ENCODE data around the gene PTF1A.
"Not testable (repeated sequence)": the region's sequence is repeated elsewhere in the genome, so short reads cannot be mapped to it uniquely, and the experiment has no call there.

PTF1A gene

DNA sequence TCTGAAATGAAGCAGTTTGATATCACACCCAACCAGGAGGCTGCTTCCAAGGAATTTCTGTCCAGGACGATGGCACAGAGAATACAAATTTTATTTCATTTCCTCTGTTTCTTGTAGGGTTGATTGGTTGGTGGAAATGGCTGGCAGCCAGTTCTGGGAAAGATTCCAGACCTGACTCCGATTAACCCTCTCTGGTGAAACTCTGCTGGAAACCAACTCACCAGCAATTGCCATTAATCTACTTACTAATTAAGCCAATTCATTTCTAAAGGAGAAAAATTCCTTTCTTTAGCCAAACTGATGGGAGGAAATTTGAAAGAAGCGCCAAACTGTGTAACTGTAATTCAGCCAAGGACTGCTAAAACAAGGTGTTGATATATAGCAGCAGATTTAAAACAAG lies 10.7 kb downstream of the PTF1A start:
- Histone ChIP-seq H4K20me1 (no peaks in the 10 kb centered on the region), H3K4me3 (no peak overlapping the region), H3K4me2 (no peak overlapping the region)

DNA sequence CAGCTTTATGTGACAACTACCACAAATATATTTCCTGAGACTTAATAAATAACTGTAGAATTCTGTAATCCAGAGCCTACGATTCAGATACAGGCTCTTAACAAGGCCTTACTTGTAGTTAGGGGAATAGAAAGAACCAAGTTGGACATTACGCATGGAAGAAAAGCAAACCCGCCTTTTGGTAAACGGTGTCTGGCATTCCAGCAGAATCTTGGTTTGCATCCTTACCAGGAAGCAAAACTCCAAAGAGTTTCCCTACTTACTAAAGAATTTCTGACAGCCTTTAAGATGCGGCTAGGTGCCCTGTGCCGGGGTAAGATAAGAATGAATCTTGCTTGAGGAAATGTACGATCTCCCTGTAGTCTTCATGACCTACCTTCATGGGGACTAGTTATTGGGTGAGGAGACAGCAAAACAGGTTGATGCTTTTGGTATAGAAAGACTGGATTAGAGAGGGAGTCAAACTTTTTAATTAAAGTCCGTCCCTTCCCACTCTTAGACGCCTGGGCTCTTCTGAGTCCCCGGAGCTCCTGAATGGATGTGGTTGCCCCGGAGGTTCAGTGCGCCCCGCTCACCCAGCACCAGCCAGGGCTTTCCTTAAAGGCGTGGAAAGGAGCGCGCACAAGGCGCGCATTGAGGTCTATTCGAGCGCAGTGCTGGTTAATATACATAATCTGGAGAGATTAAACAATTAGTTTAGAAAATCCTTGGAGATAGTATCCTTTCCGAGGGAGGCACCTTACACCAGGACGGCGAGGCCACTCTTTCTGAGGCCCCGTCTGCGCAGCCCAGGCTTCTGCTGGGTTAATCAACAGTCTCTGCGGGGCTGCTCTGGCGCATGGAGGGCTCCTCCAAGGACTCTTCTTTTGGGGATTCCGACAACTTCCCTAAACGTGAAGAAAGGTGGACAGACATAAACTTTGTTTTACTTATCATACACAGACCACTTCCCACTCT lies 11.5 kb downstream of the PTF1A start:
- Histone ChIP-seq H3K9ac (no peak overlapping the region), H3K4me2 (no peak overlapping the region), H3K36me3 (no peaks in the 10 kb centered on the region), H3K27me3 (peaks cover 50% of the 10 kb centered on the region), H4K20me1 (no peaks in the 10 kb centered on the region), H3K4me1 (no peaks in the 10 kb centered on the region), H3K4me3 (no peak overlapping the region), H3K9me3 (peaks cover 38% of the 10 kb centered on the region), H3K27ac (no peak overlapping the region)
- TF ChIP-seq Cebpa-rat (IDR thresholded peaks at IDR 0.05): no peak

More for the DNA sequence above, 10.7 kb downstream of the PTF1A start:
- Histone ChIP-seq H3K9me3 (peaks cover 38% of the 10 kb centered on the region), H3K27me3 (peaks cover 51% of the 10 kb centered on the region), H3K27ac (no peak overlapping the region), H3K9ac (no peak overlapping the region), H3K4me1 (no peaks in the 10 kb centered on the region), H3K36me3 (no peaks in the 10 kb centered on the region)
- no peak for TF ChIP-seq Cebpa-rat (IDR thresholded peaks at IDR 0.05)

DNA sequence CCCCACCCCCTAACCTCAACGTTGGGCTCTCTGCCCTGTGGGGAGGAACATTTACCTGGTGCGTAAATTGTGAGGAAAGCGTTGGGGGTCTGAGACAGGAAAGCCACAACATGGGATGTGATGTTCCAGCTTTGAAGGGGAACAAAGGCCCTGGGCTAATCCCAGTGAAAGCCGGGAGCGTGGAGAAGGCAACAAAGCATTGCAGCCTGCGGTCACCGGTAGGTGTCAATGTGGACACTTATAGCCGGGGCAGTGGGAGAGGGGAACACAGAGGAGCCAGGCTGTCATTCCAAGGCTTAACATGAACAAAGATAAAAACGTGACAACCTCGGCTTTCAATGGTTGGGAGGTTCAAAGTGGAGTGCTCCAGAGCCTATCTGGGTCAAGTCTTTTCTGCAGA lies 12.7 kb downstream of the PTF1A start:
- Histone ChIP-seq H3K27me3 (peaks cover 39% of the 10 kb centered on the region), H3K9me3 (peaks cover 26% of the 10 kb centered on the region; the same call in 1 of the 2 replicates), H3K27ac (no peak overlapping the region), H3K36me3 (no peaks in the 10 kb centered on the region), H3K4me2 (no peak overlapping the region), H3K4me3 (no peak overlapping the region), H3K9ac (no peak overlapping the region), H3K4me1 (no peaks in the 10 kb centered on the region), H4K20me1 (no peaks in the 10 kb centered on the region)
- no peak for TF ChIP-seq Cebpa-rat (IDR thresholded peaks at IDR 0.05)

DNA sequence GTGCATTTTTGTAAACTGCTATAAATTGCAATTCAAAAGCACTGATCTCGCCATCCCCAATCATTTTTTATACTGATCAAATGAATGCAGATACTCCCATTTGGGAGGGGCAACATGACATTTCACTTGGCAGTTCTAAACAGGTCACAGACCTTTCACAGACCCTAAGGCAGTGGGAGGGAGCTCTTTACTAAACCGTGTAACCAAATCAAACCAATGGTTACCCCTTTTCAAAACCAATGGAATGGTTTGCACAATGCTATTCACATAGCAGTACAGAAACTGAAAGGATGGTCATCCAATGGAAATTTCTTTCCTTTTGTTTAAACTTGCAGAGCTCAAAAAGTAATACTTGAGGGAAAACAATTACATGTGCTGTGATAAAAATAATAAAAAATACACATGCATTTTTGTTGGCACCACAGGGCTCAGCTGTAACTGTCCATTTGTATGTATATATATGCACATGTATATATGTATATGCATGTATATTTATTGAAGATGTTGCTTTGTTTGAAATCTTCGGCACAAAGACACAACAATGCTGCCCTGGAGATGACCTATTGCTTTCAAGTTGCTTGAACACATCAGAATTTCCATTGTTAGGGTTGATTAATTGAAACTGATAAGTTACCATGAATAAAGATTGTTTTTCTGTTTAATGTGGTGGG lies 14.0 kb downstream of the PTF1A start:
- H3K36me3 ChIP-seq: no peaks in the 10 kb centered on the region
- no peak overlapping the region for H3K4me2 ChIP-seq
- H4K20me1 ChIP-seq: no peaks in the 10 kb centered on the region
- no peak overlapping the region for H3K9ac ChIP-seq
- no peak overlapping the region for H3K4me3 ChIP-seq
- no peaks in the 10 kb centered on the region for H3K4me1 ChIP-seq
- peaks cover 28% of the 10 kb centered on the region; the same call in 1 of the 2 replicates for H3K27me3 ChIP-seq
- TF ChIP-seq Cebpa-rat (IDR thresholded peaks at IDR 0.05): no peak
- no peak overlapping the region for H3K27ac ChIP-seq
- peaks cover 15% of the 10 kb centered on the region; the same call in 1 of the 2 replicates for H3K9me3 ChIP-seq

GRCh38 chr10:23217471-23217870 lies 25.4 kb downstream of the PTF1A start:
- H3K36me3 ChIP-seq: no peaks in the 10 kb centered on the region
- no peak overlapping the region for H3K4me3 ChIP-seq
- no peak overlapping the region for H3K9ac ChIP-seq
- H3K27ac ChIP-seq: no peak overlapping the region
- H3K27me3 ChIP-seq: no peaks in the 10 kb centered on the region
- no peak overlapping the region for H3K4me2 ChIP-seq
- H3K4me1 ChIP-seq: no peaks in the 10 kb centered on the region
- no peaks in the 10 kb centered on the region for H4K20me1 ChIP-seq
- TF ChIP-seq Cebpa-rat (IDR thresholded peaks at IDR 0.05): no peak
- no peaks in the 10 kb centered on the region; the same call in 1 of the 2 replicates for H3K9me3 ChIP-seq

DNA sequence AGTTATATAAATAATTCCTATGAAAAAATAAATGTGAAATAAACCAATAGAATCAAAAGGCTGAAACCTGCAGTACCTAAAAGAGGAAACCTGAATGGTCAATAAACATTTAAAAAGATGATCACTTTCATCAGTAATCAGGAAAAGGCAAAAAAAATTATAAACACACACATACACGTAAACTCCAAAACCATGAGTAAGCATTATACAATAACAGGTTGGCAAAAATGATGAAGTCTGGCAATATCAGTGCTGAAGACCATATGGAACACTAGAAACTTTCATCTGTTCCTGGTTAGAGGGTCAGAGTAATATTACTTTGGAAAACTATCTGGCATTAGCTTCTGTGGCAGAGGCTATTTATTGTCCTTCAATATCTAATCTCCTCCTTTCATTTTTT lies 38.5 kb downstream of the PTF1A start:
- H3K9me3 ChIP-seq: no peaks in the 10 kb centered on the region
- H4K20me1 ChIP-seq: no peaks in the 10 kb centered on the region
- no peak overlapping the region for H3K4me3 ChIP-seq
- H3K27me3 ChIP-seq: no peaks in the 10 kb centered on the region
- no peak overlapping the region for H3K27ac ChIP-seq
- H3K9ac ChIP-seq: no peak overlapping the region
- no peaks in the 10 kb centered on the region for H3K4me1 ChIP-seq
- no peak overlapping the region for H3K4me2 ChIP-seq
- H3K36me3 ChIP-seq: no peaks in the 10 kb centered on the region
- no peak for TF ChIP-seq Cebpa-rat (IDR thresholded peaks at IDR 0.05)

DNA sequence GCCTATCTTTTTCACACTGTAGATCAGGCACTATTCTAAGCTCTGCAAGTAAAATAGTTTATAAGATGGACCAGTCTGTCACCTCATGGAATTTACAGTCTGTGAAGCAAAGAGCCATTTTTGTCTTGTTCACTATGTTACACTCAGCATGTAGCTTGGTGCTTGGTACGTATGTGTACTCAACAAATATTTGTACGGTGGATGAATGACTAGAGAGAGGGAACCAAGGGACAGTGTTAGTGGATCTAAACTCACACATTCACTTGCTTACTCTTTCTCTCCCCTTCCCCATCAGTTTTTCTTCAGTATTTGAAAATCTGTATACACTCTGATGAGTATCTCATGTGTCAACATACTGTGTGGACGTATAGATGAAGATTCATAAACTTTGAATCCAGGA lies 45.9 kb downstream of the PTF1A start:
- Histone ChIP-seq H3K9me3 (peaks cover 5% of the 10 kb centered on the region; the same call in 1 of the 2 replicates), H3K4me3 (no peak overlapping the region), H3K36me3 (no peaks in the 10 kb centered on the region), H4K20me1 (no peaks in the 10 kb centered on the region), H3K4me2 (no peak overlapping the region), H3K4me1 (no peaks in the 10 kb centered on the region), H3K9ac (no peak overlapping the region), H3K27me3 (no peaks in the 10 kb centered on the region), H3K27ac (no peak overlapping the region)
- no peak for TF ChIP-seq Cebpa-rat (IDR thresholded peaks at IDR 0.05)

DNA sequence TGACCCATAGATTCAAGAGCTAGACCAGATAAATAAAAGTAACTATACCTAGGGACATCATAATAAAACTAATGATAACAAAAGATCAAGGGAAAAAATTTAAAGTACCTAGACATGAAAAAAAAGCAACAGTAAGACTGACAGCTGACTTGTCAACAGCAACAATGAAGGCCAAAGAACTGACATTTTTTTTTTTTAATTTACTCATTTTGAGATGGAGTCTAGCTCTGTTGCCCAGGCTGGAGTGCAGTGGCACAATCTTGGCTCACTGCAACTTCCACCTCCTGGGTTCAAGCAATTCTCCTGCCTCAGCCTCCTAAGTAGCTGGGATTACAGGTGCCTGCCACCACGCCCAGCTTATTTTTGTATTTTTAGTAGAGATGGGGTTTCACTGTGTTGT lies 49.7 kb downstream of the PTF1A start:
- not testable (repeated sequence) for H3K4me2 ChIP-seq, H3K27ac ChIP-seq, H3K4me3 ChIP-seq, H3K36me3 ChIP-seq, H4K20me1 ChIP-seq, H3K4me1 ChIP-seq, H3K9ac ChIP-seq, H3K27me3 ChIP-seq
- H3K9me3 ChIP-seq: peaks cover 10% of the 10 kb centered on the region
